Caco-2 (cell line): Measurements from ENCODE around the gene PPIA. TPM values are rescaled to one million over a fixed set of nuclear protein-coding genes. Genes with fewer than 3 reads are reported as not detected.

Source experiments
- BruUV-seq: library from RNA; stranded (reverse); fragments of 400-500 nt; replicated peaks from 2 replicates; lab custom pipeline; 2021; lab: Mats Ljungman, UMichigan
- CTCF ChIA-PET: fragments of 300-600 bp; sonication (Branson Sonifier 250); formaldehyde crosslinking; loops from one replicate; lab custom pipeline; 2022; ENCODE audit warnings: antibody characterized with exemption; lab: Charles Lee
- POLR2A ChIA-PET: fragments of 300-600 bp; sonication (Branson Sonifier 250); formaldehyde crosslinking; loops from one replicate; lab custom pipeline; 2022; ENCODE audit warnings: antibody characterized with exemption; lab: Charles Lee
- DNase-seq, 2 experiments: peaks; one replicate each; pipeline versions ENCODE4 v3.0.0 to v3.0.0-alpha.2; 2020 to 2022
- H3K27me3 ChIP-seq: replicated peaks from 2 replicates; pipeline ENCODE4 v1.6.0; 2011; ENCODE audit warnings: low read length; ENCODE audit not compliant: control insufficient read depth, insufficient read depth
- H3K36me3 ChIP-seq: 2 replicates; pipeline ENCODE4 v1.5.1; 2011; ENCODE audit warnings: low read length; ENCODE audit not compliant: control insufficient read depth, insufficient read depth
- H3K4me1 ChIP-seq: fragments of 250-450 bp; sonication (Bioruptor Pico); 2 replicates; pipeline ENCODE4 v1.5.1; 2020; ENCODE audit warnings: mild to moderate bottlenecking
- H3K4me3 ChIP-seq: 2 replicates; pipeline ENCODE4 v1.5.1; 2011; ENCODE audit warnings: low read depth, mild to moderate bottlenecking, control low read depth, low read length
- H3K9me3 ChIP-seq: fragments of 250-450 bp; sonication (Bioruptor Pico); 2 replicates; pipeline ENCODE4 v1.5.1; 2020; ENCODE audit warnings: mild to moderate bottlenecking, moderate library complexity
- H3K27ac Mint-ChIP-seq: one replicate; pipeline ENCODE4 v1.8.0; 2022; ENCODE audit warnings: mixed read lengths; ENCODE audit not compliant: unreplicated experiment
- H3K27me3 Mint-ChIP-seq: one replicate; pipeline ENCODE4 v1.8.0; 2022; ENCODE audit warnings: mixed read lengths; ENCODE audit not compliant: insufficient read depth, unreplicated experiment
- H3K36me3 Mint-ChIP-seq: one replicate; pipeline ENCODE4 v1.8.0; 2022; ENCODE audit warnings: mild to moderate bottlenecking, mixed read lengths; ENCODE audit not compliant: insufficient read depth, unreplicated experiment
- H3K4me1 Mint-ChIP-seq: one replicate; pipeline ENCODE4 v1.8.0; 2022; ENCODE audit warnings: low read depth, mixed read lengths; ENCODE audit not compliant: unreplicated experiment
- H3K4me3 Mint-ChIP-seq: one replicate; pipeline ENCODE4 v1.8.0; 2022; ENCODE audit warnings: mild to moderate bottlenecking, moderate library complexity, mixed read lengths; ENCODE audit not compliant: unreplicated experiment
- H3K9me3 Mint-ChIP-seq: one replicate; pipeline ENCODE4 v1.8.0; 2022; ENCODE audit warnings: mixed read lengths; ENCODE audit not compliant: unreplicated experiment
- intact Hi-C: fragments of 100-400 bp; cut with micrococcal nuclease; formaldehyde crosslinking; loops from one replicate; pipeline ENCODE4 v1.10.0; 2022; ENCODE audit not compliant: unreplicated experiment
- total RNA-seq: library from RNA; stranded (reverse); gene quantifications from 2 replicates; pipeline ENCODE4 v1.2.3, GENCODE V29; 2022
- TF ChIP-seq, protein P1 (sequence below), 2 experiments: fragments of 200-600 bp in 1 of 2; IDR thresholded peaks; 1 replicate in 1 of 2; 2 replicates in 1 of 2; pipeline versions ENCODE4 v1.5.1 to v1.8.0; 2011 to 2022; ENCODE audit warnings: antibody characterized with exemption in 1 of 2, control low read depth in 1 of 2, inconsistent platforms in 1 of 2, low read depth in 1 of 2, low read length in 1 of 2, mild to moderate bottlenecking in 1 of 2, moderate library complexity in 1 of 2; ENCODE audit not compliant: insufficient read depth in 1 of 2, severe bottlenecking in 1 of 2, unreplicated experiment in 1 of 2

Gene PPIA
- total RNA-seq, 1 experiment from 2014 or later = 2,104 TPM

GRCh38 chr7:44768628-44769371, 27.7 kb upstream of the PPIA start:
- peaks cover 43% of the 10 kb centered on the region for H3K36me3 Mint-ChIP-seq

DNA sequence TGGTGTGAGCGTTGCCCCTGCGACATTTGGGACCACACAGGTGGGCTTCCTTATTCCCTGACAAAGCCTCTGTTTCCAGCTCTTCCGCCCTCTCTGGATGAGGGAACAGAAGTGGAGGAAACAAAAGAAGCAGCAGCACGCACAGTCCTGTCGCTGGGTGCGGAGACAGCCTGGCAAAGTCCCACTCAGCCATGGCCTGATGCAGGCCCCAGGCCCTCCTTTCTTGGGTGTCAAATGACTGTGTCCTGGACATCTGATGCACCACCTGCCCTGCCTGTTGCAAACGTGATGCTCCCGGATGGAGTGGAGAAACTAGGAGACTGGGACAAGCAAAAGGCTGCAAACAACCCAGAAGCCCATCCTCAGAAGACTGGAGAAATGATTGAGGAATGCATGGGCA, 27.1 kb upstream of the PPIA start:
- DNase-seq = no peak
- Mint-ChIP-seq H3K9me3 (no peaks in the 10 kb centered on the region), H3K27ac (no peak overlapping the region), H3K27me3 (no peaks in the 10 kb centered on the region), H3K4me3 (no peak overlapping the region), H3K4me1 (peaks cover 16% of the 10 kb centered on the region), H3K36me3 (peaks cover 40% of the 10 kb centered on the region)
- no peaks in the 10 kb centered on the region for H3K9me3 ChIP-seq
- ChIA-PET POLR2A (no interaction called here), CTCF (no interaction called here)
- H3K36me3 ChIP-seq = no peaks in the 10 kb centered on the region; the same call in none of the 2 replicates
- peaks cover 21% of the 10 kb centered on the region for H3K4me1 ChIP-seq
- TF ChIP-seq, protein P1, sequence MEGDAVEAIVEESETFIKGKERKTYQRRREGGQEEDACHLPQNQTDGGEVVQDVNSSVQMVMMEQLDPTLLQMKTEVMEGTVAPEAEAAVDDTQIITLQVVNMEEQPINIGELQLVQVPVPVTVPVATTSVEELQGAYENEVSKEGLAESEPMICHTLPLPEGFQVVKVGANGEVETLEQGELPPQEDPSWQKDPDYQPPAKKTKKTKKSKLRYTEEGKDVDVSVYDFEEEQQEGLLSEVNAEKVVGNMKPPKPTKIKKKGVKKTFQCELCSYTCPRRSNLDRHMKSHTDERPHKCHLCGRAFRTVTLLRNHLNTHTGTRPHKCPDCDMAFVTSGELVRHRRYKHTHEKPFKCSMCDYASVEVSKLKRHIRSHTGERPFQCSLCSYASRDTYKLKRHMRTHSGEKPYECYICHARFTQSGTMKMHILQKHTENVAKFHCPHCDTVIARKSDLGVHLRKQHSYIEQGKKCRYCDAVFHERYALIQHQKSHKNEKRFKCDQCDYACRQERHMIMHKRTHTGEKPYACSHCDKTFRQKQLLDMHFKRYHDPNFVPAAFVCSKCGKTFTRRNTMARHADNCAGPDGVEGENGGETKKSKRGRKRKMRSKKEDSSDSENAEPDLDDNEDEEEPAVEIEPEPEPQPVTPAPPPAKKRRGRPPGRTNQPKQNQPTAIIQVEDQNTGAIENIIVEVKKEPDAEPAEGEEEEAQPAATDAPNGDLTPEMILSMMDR (IDR thresholded peaks at IDR 0.05; ENCODE audit: insufficient read depth in 1 of 2, low read depth in 1 of 2, low read length in 1 of 2, severe bottlenecking in 1 of 2, unreplicated experiment in 1 of 2) = no peak
- TSS peak; percentile 17 for BruUV-seq
- intact Hi-C loops = loop anchor here (2.0 to 5.0 kb wide), 2 partner anchors 27 to 78 kb away; partner anchors contain the start of genes H2AZ2 and PPIA
- H3K27me3 ChIP-seq = no peaks in the 10 kb centered on the region
- H3K4me3 ChIP-seq = no peak overlapping the region

More at GRCh38 chr7:44768628-44769371, 27.7 kb upstream of the PPIA start:
- Mint-ChIP-seq H3K4me1 (peaks cover 16% of the 10 kb centered on the region), H3K27ac (no peak overlapping the region), H3K27me3 (no peaks in the 10 kb centered on the region), H3K9me3 (no peaks in the 10 kb centered on the region), H3K4me3 (no peak overlapping the region)
- intact Hi-C loops = loop anchor here (2.0 to 5.0 kb wide), 2 partner anchors 28 to 79 kb away; partner anchors contain the start of genes H2AZ2 and PPIA
- ChIA-PET CTCF (no interaction called here), POLR2A (interaction anchor here (0.9 to 1.0 kb wide), 2 partner anchors 13 to 162 kb away, joined by 3 read pairs; partner anchors contain the start of gene OGDH)
- TF ChIP-seq, protein P1 (IDR thresholded peaks at IDR 0.05; ENCODE audit: insufficient read depth in 1 of 2, low read depth in 1 of 2, low read length in 1 of 2, severe bottlenecking in 1 of 2, unreplicated experiment in 1 of 2) = no peak
- H3K36me3 ChIP-seq = no peaks in the 10 kb centered on the region; the same call in none of the 2 replicates
- no peaks in the 10 kb centered on the region for H3K27me3 ChIP-seq
- no peak overlapping the region for H3K4me3 ChIP-seq
- peaks cover 21% of the 10 kb centered on the region for H3K4me1 ChIP-seq
- no peak for DNase-seq
- BruUV-seq = no TSS peak
- H3K9me3 ChIP-seq = no peaks in the 10 kb centered on the region

GRCh38 chr7:44769776-44770294, 26.6 kb upstream of the PPIA start:
- CTCF ChIA-PET = no interaction called here
- Histone ChIP-seq H3K27me3 (no peaks in the 10 kb centered on the region), H3K4me3 (no peak overlapping the region), H3K4me1 (peaks cover 18% of the 10 kb centered on the region), H3K36me3 (no peaks in the 10 kb centered on the region; the same call in none of the 2 replicates), H3K9me3 (no peaks in the 10 kb centered on the region)
- no peak overlapping the region for H3K27ac Mint-ChIP-seq
- POLR2A ChIA-PET = no interaction called here
- intact Hi-C loops = loop anchor here (2.0 to 5.0 kb wide), 2 partner anchors 27 to 77 kb away; partner anchors contain the start of genes H2AZ2 and PPIA
- no TSS peak for BruUV-seq
- peaks cover 35% of the 10 kb centered on the region for H3K36me3 Mint-ChIP-seq
- DNase-seq = no peak
- H3K9me3 Mint-ChIP-seq = no peaks in the 10 kb centered on the region
- TF ChIP-seq, protein P1 (IDR thresholded peaks at IDR 0.05; ENCODE audit: insufficient read depth in 1 of 2, low read depth in 1 of 2, low read length in 1 of 2, severe bottlenecking in 1 of 2, unreplicated experiment in 1 of 2) = no peak
- H3K4me3 Mint-ChIP-seq = no peak overlapping the region
- no peaks in the 10 kb centered on the region for H3K27me3 Mint-ChIP-seq
- H3K4me1 Mint-ChIP-seq = peaks cover 16% of the 10 kb centered on the region
